ENCODE results near the gene MAP6.
A peak's percentile ranks its signal among the peaks of the same experiment; 100 is the strongest.

GRCh38 chr11:75706260-75706729, 37.5 kb upstream of the MAP6 start:
- TF ChIP-seq, protein P1, sequence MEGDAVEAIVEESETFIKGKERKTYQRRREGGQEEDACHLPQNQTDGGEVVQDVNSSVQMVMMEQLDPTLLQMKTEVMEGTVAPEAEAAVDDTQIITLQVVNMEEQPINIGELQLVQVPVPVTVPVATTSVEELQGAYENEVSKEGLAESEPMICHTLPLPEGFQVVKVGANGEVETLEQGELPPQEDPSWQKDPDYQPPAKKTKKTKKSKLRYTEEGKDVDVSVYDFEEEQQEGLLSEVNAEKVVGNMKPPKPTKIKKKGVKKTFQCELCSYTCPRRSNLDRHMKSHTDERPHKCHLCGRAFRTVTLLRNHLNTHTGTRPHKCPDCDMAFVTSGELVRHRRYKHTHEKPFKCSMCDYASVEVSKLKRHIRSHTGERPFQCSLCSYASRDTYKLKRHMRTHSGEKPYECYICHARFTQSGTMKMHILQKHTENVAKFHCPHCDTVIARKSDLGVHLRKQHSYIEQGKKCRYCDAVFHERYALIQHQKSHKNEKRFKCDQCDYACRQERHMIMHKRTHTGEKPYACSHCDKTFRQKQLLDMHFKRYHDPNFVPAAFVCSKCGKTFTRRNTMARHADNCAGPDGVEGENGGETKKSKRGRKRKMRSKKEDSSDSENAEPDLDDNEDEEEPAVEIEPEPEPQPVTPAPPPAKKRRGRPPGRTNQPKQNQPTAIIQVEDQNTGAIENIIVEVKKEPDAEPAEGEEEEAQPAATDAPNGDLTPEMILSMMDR (IDR thresholded peaks at IDR 0.05): peak; percentile 68 to 96 (median 92)
- TF ChIP-seq POLR2A (IDR thresholded peaks at IDR 0.05): no peak

Measured in Peyer's patch (tissue), 4 donors.